Choroid plexus epithelial cell (primary cell): ENCODE measurements around the gene TNS1.

Experiments
- DNase-seq: peaks from one replicate; pipeline ENCODE4 v3.0.0-alpha.2; 2010; ENCODE audit warnings: low read depth
- H3K4me3 ChIP-seq: 2 replicates; pipeline ENCODE4 v1.5.1; 2011; ENCODE audit warnings: low read depth, mild to moderate bottlenecking, control low read depth, low read length, moderate library complexity
- TF ChIP-seq, protein P1 (sequence below): conservative IDR thresholded peaks from 2 replicates; pipeline ENCODE4 v1.5.1; 2011; ENCODE audit warnings: low read depth, mild to moderate bottlenecking, control low read depth, inconsistent platforms, low read length, moderate library complexity

The TNS1 gene

DNA sequence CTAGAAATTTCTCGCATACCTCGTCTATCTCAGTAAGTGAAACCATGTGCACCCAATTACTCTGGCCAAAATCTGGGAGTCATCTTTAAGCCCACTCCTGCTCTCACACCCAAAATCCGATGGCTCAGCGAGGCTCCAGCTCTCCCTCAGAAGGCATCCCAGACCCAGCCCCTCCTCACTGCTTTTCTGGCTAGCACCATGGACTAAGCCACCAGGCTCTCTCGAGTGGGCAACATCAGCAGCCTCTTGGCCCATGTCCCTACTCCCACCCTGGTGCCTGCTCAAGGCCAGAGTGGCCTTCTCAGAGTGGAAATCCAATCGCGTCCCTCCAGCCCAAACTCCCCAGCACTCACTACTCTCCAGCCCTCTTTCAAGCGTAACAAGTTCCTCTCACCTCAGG is 27.2 kb downstream of the TNS1 start:
- TF ChIP-seq, protein P1, sequence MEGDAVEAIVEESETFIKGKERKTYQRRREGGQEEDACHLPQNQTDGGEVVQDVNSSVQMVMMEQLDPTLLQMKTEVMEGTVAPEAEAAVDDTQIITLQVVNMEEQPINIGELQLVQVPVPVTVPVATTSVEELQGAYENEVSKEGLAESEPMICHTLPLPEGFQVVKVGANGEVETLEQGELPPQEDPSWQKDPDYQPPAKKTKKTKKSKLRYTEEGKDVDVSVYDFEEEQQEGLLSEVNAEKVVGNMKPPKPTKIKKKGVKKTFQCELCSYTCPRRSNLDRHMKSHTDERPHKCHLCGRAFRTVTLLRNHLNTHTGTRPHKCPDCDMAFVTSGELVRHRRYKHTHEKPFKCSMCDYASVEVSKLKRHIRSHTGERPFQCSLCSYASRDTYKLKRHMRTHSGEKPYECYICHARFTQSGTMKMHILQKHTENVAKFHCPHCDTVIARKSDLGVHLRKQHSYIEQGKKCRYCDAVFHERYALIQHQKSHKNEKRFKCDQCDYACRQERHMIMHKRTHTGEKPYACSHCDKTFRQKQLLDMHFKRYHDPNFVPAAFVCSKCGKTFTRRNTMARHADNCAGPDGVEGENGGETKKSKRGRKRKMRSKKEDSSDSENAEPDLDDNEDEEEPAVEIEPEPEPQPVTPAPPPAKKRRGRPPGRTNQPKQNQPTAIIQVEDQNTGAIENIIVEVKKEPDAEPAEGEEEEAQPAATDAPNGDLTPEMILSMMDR = no peak
- DNase-seq = no peak

GRCh38 chr2:217974389-217975005 is 28.3 kb downstream of the TNS1 start:
- DNase-seq = no peak
- H3K4me3 ChIP-seq = no peak overlapping the region
- TF ChIP-seq, protein P1 = no peak

More for the DNA sequence above, 27.2 kb downstream of the TNS1 start:
- H3K4me3 ChIP-seq = no peak overlapping the region

GRCh38 chr2:217973008-217973787 is 29.6 kb downstream of the TNS1 start:
- TF ChIP-seq, protein P1 = no peak
- DNase-seq = no peak
- no peak overlapping the region for H3K4me3 ChIP-seq

GRCh38 chr2:217972490-217972889 is 30.3 kb downstream of the TNS1 start:
- TF ChIP-seq, protein P1 = no peak
- DNase-seq = peak; percentile 66
- no peak overlapping the region for H3K4me3 ChIP-seq

DNA sequence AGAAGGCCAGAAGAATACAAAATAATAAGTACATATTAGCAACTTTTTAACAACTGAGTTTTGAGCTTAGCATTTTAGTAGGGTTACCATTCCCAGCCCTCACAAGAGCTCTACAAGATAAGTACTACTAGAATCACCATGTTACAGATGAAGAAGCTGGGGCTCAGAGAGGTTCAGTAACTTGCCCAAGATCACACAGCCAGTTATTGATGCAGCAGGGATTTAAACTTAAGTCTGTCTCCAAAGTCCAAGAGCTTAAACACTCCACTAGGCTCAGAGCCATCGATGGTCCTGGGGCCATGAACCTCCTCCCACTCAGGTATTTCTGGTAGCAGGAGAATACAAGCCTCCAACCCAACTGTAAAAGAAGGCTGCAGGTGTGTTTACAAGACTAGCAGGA is 30.8 kb downstream of the TNS1 start:
- no peak for DNase-seq
- TF ChIP-seq, protein P1 = no peak
- no peak overlapping the region for H3K4me3 ChIP-seq

DNA sequence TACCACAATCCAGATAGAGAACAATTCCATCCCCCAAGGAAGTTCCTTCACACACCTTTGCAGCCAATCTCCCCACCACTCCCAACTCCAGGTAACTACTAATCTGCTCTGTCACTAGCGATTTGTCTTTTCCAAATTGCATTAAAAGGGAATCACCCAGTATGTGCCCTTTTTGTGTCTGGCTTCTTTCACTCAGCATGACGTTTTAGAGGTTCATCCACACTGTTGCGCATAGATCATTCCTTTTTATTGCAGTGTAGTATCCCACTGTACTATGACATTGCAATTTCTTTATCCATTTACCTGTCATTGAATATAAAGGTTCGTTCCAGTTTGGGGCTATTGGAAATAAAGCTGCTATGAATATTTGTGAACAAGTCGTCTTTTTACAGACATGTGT is 31.6 kb downstream of the TNS1 start:
- no peak overlapping the region for H3K4me3 ChIP-seq
- DNase-seq = no peak
- TF ChIP-seq, protein P1 = no peak
